Dedifferentiated amniotic fluid mesenchymal stem cell (primary cell): ENCODE data around the gene DCLK3.

Experiments
- DNase-seq: peaks from one replicate; pipeline ENCODE4 v3.0.0-alpha.2; 2016; ENCODE audit errors: extremely low spot score

DCLK3 gene

DNA sequence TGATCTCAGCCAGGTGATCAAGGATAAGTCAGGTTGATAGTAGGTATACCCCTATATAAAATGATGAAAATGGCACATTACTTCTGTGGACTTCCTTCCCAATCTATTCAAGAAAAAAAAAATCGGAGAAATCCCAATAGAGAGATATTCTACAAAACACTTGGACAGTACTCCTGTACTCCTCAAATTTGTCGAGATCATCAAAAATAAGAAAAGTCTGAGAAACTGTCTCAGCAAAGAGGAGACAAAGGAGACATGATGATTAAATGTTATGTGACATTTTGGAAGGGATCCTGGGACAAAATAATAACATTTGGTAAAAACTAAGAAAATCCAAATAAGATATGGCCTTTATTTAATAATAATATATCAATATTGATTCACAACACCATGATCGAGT lies 94.6 kb downstream of the DCLK3 start:
- DNase-seq = no peak

- no peak for DNase-seq
These were observed 98.2 kb downstream of the DCLK3 start for GRCh38 chr3:36666166-36666565.

- DNase-seq = no peak
These were observed 100.6 kb downstream of the DCLK3 start for GRCh38 chr3:36663666-36664291.

- DNase-seq = no peak
These were observed 101.7 kb downstream of the DCLK3 start for GRCh38 chr3:36662626-36663025.
